ENCODE results near the gene TMEM120B. TPM values are rescaled to one million over a fixed set of nuclear protein-coding genes. Genes with fewer than 3 reads are reported as not detected.
"Not testable (repeated sequence)": the region's sequence is repeated elsewhere in the genome, so short reads cannot be mapped to it uniquely, and the experiment has no call there.

TMEM120B gene
- polyA plus RNA-seq, 3 donors: 9.8 to 18.2 (median 10.7) TPM

- no peak for DNase-seq (ENCODE audit: extremely low read depth in 1 of 11, low read depth in 9 of 11, low spot score in 4 of 11)
Observed at GRCh38 chr12:121701667-121702277, 10.8 kb upstream of the TMEM120B start.

GRCh38 chr12:121702944-121703343 is 9.6 kb upstream of the TMEM120B start:
- DNase-seq (ENCODE audit: extremely low read depth in 1 of 11, low read depth in 9 of 11, low spot score in 4 of 11): no peak

- DNase-seq (ENCODE audit: extremely low read depth in 1 of 11, low read depth in 9 of 11, low spot score in 4 of 11): no peak
Observed at GRCh38 chr12:121705514-121705913, 7.0 kb upstream of the TMEM120B start.

- no peak for DNase-seq (ENCODE audit: extremely low read depth in 1 of 11, low read depth in 9 of 11, low spot score in 4 of 11)
Observed at GRCh38 chr12:121708313-121709063, 4.1 kb upstream of the TMEM120B start.

GRCh38 chr12:121709064-121709424 is 3.5 kb upstream of the TMEM120B start:
- DNase-seq (ENCODE audit: extremely low read depth in 1 of 11, low read depth in 9 of 11, low spot score in 4 of 11): not testable (repeated sequence)

GRCh38 chr12:121709478-121709961 is 3.0 kb upstream of the TMEM120B start:
- DNase-seq (ENCODE audit: extremely low read depth in 1 of 11, low read depth in 9 of 11, low spot score in 4 of 11): no peak

GRCh38 chr12:121711361-121712189 is 977 bp upstream of the TMEM120B start:
- no peak for DNase-seq (ENCODE audit: extremely low read depth in 1 of 11, low read depth in 9 of 11, low spot score in 4 of 11)

GRCh38 chr12:121712190-121712460 is 427 bp upstream of the TMEM120B start:
- DNase-seq (ENCODE audit: extremely low read depth in 1 of 11, low read depth in 9 of 11, low spot score in 4 of 11): peak in 9 of 11 donors; percentile 32 to 59 (median 43)

- DNase-seq (ENCODE audit: extremely low read depth in 1 of 11, low read depth in 9 of 11, low spot score in 4 of 11): peak in 2 of 11 donors; percentile 38 to 42
Observed at GRCh38 chr12:121713257-121713777, 765 bp downstream of the TMEM120B start.

- no peak for DNase-seq (ENCODE audit: extremely low read depth in 1 of 11, low read depth in 9 of 11, low spot score in 4 of 11)
Observed at GRCh38 chr12:121713793-121714192, 1.2 kb downstream of the TMEM120B start.

- not testable (repeated sequence) for DNase-seq (ENCODE audit: extremely low read depth in 1 of 11, low read depth in 9 of 11, low spot score in 4 of 11)
Observed at GRCh38 chr12:121715055-121715454, 2.5 kb downstream of the TMEM120B start.

GRCh38 chr12:121715862-121716435 is 3.4 kb downstream of the TMEM120B start:
- no peak for DNase-seq (ENCODE audit: extremely low read depth in 1 of 11, low read depth in 9 of 11, low spot score in 4 of 11)

GRCh38 chr12:121717041-121717699 is 4.6 kb downstream of the TMEM120B start:
- DNase-seq (ENCODE audit: extremely low read depth in 1 of 11, low read depth in 9 of 11, low spot score in 4 of 11): peak in 5 of 11 donors; percentile 28 to 58 (median 46)

GRCh38 chr12:121718653-121719239 is 6.2 kb downstream of the TMEM120B start:
- DNase-seq (ENCODE audit: extremely low read depth in 1 of 11, low read depth in 9 of 11, low spot score in 4 of 11): no peak

GRCh38 chr12:121719926-121720414 is 7.4 kb downstream of the TMEM120B start:
- no peak for DNase-seq (ENCODE audit: extremely low read depth in 1 of 11, low read depth in 9 of 11, low spot score in 4 of 11)

GRCh38 chr12:121720762-121721161 is 8.2 kb downstream of the TMEM120B start:
- no peak for DNase-seq (ENCODE audit: extremely low read depth in 1 of 11, low read depth in 9 of 11, low spot score in 4 of 11)

GRCh38 chr12:121722511-121722910 is 10.0 kb downstream of the TMEM120B start:
- DNase-seq (ENCODE audit: extremely low read depth in 1 of 11, low read depth in 9 of 11, low spot score in 4 of 11): no peak

GRCh38 chr12:121723200-121723599 is 10.6 kb downstream of the TMEM120B start:
- DNase-seq (ENCODE audit: extremely low read depth in 1 of 11, low read depth in 9 of 11, low spot score in 4 of 11): no peak
